ENCODE results near the gene ZBTB20.
A peak's percentile ranks its signal among the peaks of the same experiment; 100 is the strongest.

ZBTB20 gene

GRCh38 chr3:114556657-114557213 is 590.4 kb downstream of the ZBTB20 start:
- no peaks in the 10 kb centered on the region for H3K27me3 ChIP-seq (ENCODE audit: insufficient read depth, poor library complexity, severe bottlenecking)
- TF ChIP-seq CTCF (IDR thresholded peaks at IDR 0.05; ENCODE audit: insufficient read depth, low read length): no peak
- TF ChIP-seq REST (IDR thresholded peaks at IDR 0.05; ENCODE audit: insufficient replicate concordance, low read depth): no peak
- no peak for TF ChIP-seq SPI1 (IDR thresholded peaks at IDR 0.05; ENCODE audit: borderline replicate concordance, low read depth)
- no peak for TF ChIP-seq GABPA (IDR thresholded peaks at IDR 0.05; ENCODE audit: low read depth)
- no peak for TF ChIP-seq POLR2AphosphoS5 (IDR thresholded peaks at IDR 0.05; ENCODE audit: low read depth)
- DNase-seq (ENCODE audit: low read depth in 1 of 2, low spot score in 1 of 2): no peak
- no peak overlapping the region for H3K4me3 ChIP-seq (replicated peaks; ENCODE audit: insufficient read depth, low read length)
- no peak overlapping the region for H3K27ac ChIP-seq (replicated peaks)

- Histone ChIP-seq H3K27ac (replicated peaks) (no peak overlapping the region), H3K4me3 (replicated peaks; ENCODE audit: insufficient read depth, low read length) (no peak overlapping the region), H3K27me3 (ENCODE audit: insufficient read depth, poor library complexity, severe bottlenecking) (no peaks in the 10 kb centered on the region)
- DNase-seq (ENCODE audit: low read depth in 1 of 2, low spot score in 1 of 2): no peak
- TF ChIP-seq CTCF (IDR thresholded peaks at IDR 0.05; ENCODE audit: insufficient read depth, low read length) (no peak), SPI1 (IDR thresholded peaks at IDR 0.05; ENCODE audit: borderline replicate concordance, low read depth) (0 out of 2 replicates have a peak, but pooled peaks have one; percentile 2)
Observed at GRCh38 chr3:114554731-114555130, 592.4 kb downstream of the ZBTB20 start.

- no peak overlapping the region for H3K27ac ChIP-seq (replicated peaks)
- no peak for TF ChIP-seq REST (IDR thresholded peaks at IDR 0.05; ENCODE audit: insufficient replicate concordance, low read depth)
- TF ChIP-seq POLR2AphosphoS5 (IDR thresholded peaks at IDR 0.05; ENCODE audit: low read depth): no peak
- TF ChIP-seq CTCF (IDR thresholded peaks at IDR 0.05; ENCODE audit: insufficient read depth, low read length): no peak
- no peak for TF ChIP-seq GABPA (IDR thresholded peaks at IDR 0.05; ENCODE audit: low read depth)
- no peak for TF ChIP-seq SPI1 (IDR thresholded peaks at IDR 0.05; ENCODE audit: borderline replicate concordance, low read depth)
- DNase-seq (ENCODE audit: low read depth in 1 of 2, low spot score in 1 of 2): no peak
Observed at GRCh38 chr3:114553949-114554593, 593.0 kb downstream of the ZBTB20 start.

GRCh38 chr3:114552527-114552812 is 594.6 kb downstream of the ZBTB20 start:
- Histone ChIP-seq H3K27ac (replicated peaks) (no peak overlapping the region), H3K27me3 (ENCODE audit: insufficient read depth, poor library complexity, severe bottlenecking) (no peaks in the 10 kb centered on the region), H3K4me3 (replicated peaks; ENCODE audit: insufficient read depth, low read length) (no peak overlapping the region)
- no peak for DNase-seq (ENCODE audit: low read depth in 1 of 2, low spot score in 1 of 2)
- no peak for TF ChIP-seq REST (IDR thresholded peaks at IDR 0.05; ENCODE audit: insufficient replicate concordance, low read depth)
- TF ChIP-seq SPI1 (IDR thresholded peaks at IDR 0.05; ENCODE audit: borderline replicate concordance, low read depth): no peak
- TF ChIP-seq CTCF (IDR thresholded peaks at IDR 0.05; ENCODE audit: insufficient read depth, low read length): no peak
- no peak for TF ChIP-seq POLR2AphosphoS5 (IDR thresholded peaks at IDR 0.05; ENCODE audit: low read depth)
- no peak for TF ChIP-seq GABPA (IDR thresholded peaks at IDR 0.05; ENCODE audit: low read depth)

More at GRCh38 chr3:114553949-114554593, 593.0 kb downstream of the ZBTB20 start:
- Histone ChIP-seq H3K4me3 (replicated peaks; ENCODE audit: insufficient read depth, low read length) (no peak overlapping the region), H3K27me3 (ENCODE audit: insufficient read depth, poor library complexity, severe bottlenecking) (no peaks in the 10 kb centered on the region)
